Naive thymus-derived CD4-positive, alpha-beta T cell (primary cell): ENCODE measurements around the gene LRRTM2. TPM values are rescaled to one million over a fixed set of nuclear protein-coding genes. Genes with fewer than 3 reads are reported as not detected.
A peak's percentile ranks its signal among the peaks of the same experiment; 100 is the strongest.

ENCODE experiments used
- ATAC-seq: fragments of 150-1000 bp; cut with Tn5 transposase; 2 replicates; pipeline ENCODE4 v1.10.0; 2021; ENCODE audit warnings: mild to moderate bottlenecking, moderate library complexity
- CTCF ChIA-PET: fragments of 350-600 bp; sonication (Branson Sonifier 250); formaldehyde crosslinking; loops from one replicate; lab custom pipeline; 2021; ENCODE audit warnings: antibody characterized with exemption; lab: Charles Lee
- POLR2A ChIA-PET: fragments of 350-600 bp; sonication (Branson Sonifier 250); formaldehyde crosslinking; loops from one replicate; lab custom pipeline; 2021; ENCODE audit warnings: antibody characterized with exemption, inconsistent platforms; lab: Charles Lee
- DNase-seq, 9 donors: peaks; one replicate each; pipeline versions ENCODE4 v3.0.0 to v3.0.0-alpha.2; 2020 to 2022; ENCODE audit warnings: mixed read lengths in 1 of 9
- H3K27ac ChIP-seq: one replicate; pipeline ENCODE4 v1.7.0; 2013; ENCODE audit warnings: mild to moderate bottlenecking, low read depth, low read length, moderate library complexity
- H3K27me3 ChIP-seq, 2 donors: one replicate each; pipeline ENCODE4 v1.7.0; 2013; ENCODE audit warnings: low read length in 2 of 2, mild to moderate bottlenecking in 2 of 2, moderate library complexity in 2 of 2; ENCODE audit not compliant: control insufficient read depth in 2 of 2, insufficient read depth in 2 of 2
- H3K36me3 ChIP-seq, 3 experiments: 1 replicate in 2 of 3; 2 replicates in 1 of 3; pipeline ENCODE4 v1.7.0; 2013; ENCODE audit warnings: low read length in 3 of 3, mild to moderate bottlenecking in 3 of 3, moderate library complexity in 1 of 3; ENCODE audit not compliant: insufficient read depth in 3 of 3, control insufficient read depth in 2 of 3
- H3K4me1 ChIP-seq, 2 donors: one replicate each; pipeline ENCODE4 v1.7.0; 2013; ENCODE audit warnings: low read length in 2 of 2, mild to moderate bottlenecking in 2 of 2, moderate library complexity in 1 of 2; ENCODE audit not compliant: control insufficient read depth in 2 of 2, insufficient read depth in 2 of 2
- H3K4me3 ChIP-seq: 2 replicates; pipeline ENCODE4 v1.7.0; 2013; ENCODE audit warnings: mild to moderate bottlenecking, low read length
- H3K9me3 ChIP-seq, 3 experiments: 1 replicate in 2 of 3; 2 replicates in 1 of 3; pipeline ENCODE4 v1.7.0; 2013; ENCODE audit warnings: low read length in 3 of 3; ENCODE audit not compliant: control insufficient read depth in 2 of 3
- H3K27ac Mint-ChIP-seq, 9 donors: one replicate each; pipeline ENCODE4 v1.8.0; 2020 to 2022; ENCODE audit warnings: mixed read lengths in 9 of 9, mild to moderate bottlenecking in 8 of 9, moderate library complexity in 5 of 9, inconsistent platforms in 2 of 9
- H3K27me3 Mint-ChIP-seq, 5 donors: one replicate each; pipeline ENCODE4 v1.8.0; 2021 to 2022; ENCODE audit warnings: mixed read lengths in 5 of 5, mild to moderate bottlenecking in 1 of 5
- H3K36me3 Mint-ChIP-seq, 5 donors: one replicate each; pipeline ENCODE4 v1.8.0; 2020 to 2022; ENCODE audit warnings: mixed read lengths in 5 of 5, mild to moderate bottlenecking in 3 of 5, inconsistent platforms in 1 of 5
- H3K4me1 Mint-ChIP-seq, 7 donors: one replicate each; pipeline ENCODE4 v1.8.0; 2020 to 2022; ENCODE audit warnings: mixed read lengths in 7 of 7, mild to moderate bottlenecking in 3 of 7, inconsistent platforms in 1 of 7
- H3K4me3 Mint-ChIP-seq, 10 donors: one replicate each; pipeline ENCODE4 v1.8.0; 2020 to 2022; ENCODE audit warnings: mild to moderate bottlenecking in 10 of 10, mixed read lengths in 10 of 10, moderate library complexity in 6 of 10, inconsistent platforms in 2 of 10
- H3K9me3 Mint-ChIP-seq, 11 donors: one replicate each; pipeline ENCODE4 v1.8.0; 2020 to 2022; ENCODE audit warnings: mixed read lengths in 11 of 11, mild to moderate bottlenecking in 4 of 11, inconsistent platforms in 1 of 11, moderate library complexity in 1 of 11
- intact Hi-C, 2 donors: fragments of 100-400 bp; cut with micrococcal nuclease; formaldehyde crosslinking; loops; one replicate each; pipeline ENCODE4 v1.15.1; 2023
- polyA plus RNA-seq, 2 donors: library from polyadenylated mRNA; unstranded; fragments of 300-500 nt; fragmentation: Illumina TruSeq; gene quantifications; one replicate each; pipeline ENCODE4 v1.2.3, GENCODE V29; 2021
- total RNA-seq, 6 experiments: library from RNA in 5 of 6; stranded (reverse) in 5 of 6; gene quantifications; 1 replicate in 5 of 6; 2 replicates in 1 of 6; pipeline ENCODE4 v1.2.3 and lab custom pipeline; 2021 to 2026

LRRTM2 gene
- total and polyA plus RNA-seq, 7 experiments from 2014 or later: 0.07 to 0.22 (median 0.11) TPM; not detected in 4

GRCh38 chr5:138913773-138914172 lies 38.6 kb upstream of the LRRTM2 start:
- ATAC-seq: no peak
- intact Hi-C loops: no loop called here
- CTCF ChIA-PET: interaction anchor here (0.6 to 0.7 kb wide), 2 partner anchors 211 to 407 kb away, joined by 4 to 5 read pairs; no protein-coding TSS in a partner anchor
- H3K9me3 ChIP-seq: no peaks in the 10 kb centered on the region
- POLR2A ChIA-PET: no interaction called here
- no peaks in the 10 kb centered on the region for H3K27me3 ChIP-seq
- no peak overlapping the region for H3K27ac ChIP-seq
- no peaks in the 10 kb centered on the region for H3K36me3 ChIP-seq
- no peak for DNase-seq
- H3K4me1 ChIP-seq: no peaks in the 10 kb centered on the region
- Mint-ChIP-seq H3K27me3 (peaks cover 0 to 6% (median 0%) of the 10 kb centered on the region in 5 donors), H3K36me3 (peaks cover 0 to 10% (median 0%) of the 10 kb centered on the region in 5 donors), H3K9me3 (no peaks in the 10 kb centered on the region), H3K27ac (no peak overlapping the region), H3K4me3 (no peak overlapping the region), H3K4me1 (peaks cover 0 to 4% (median 0%) of the 10 kb centered on the region in 7 donors)
- no peak overlapping the region for H3K4me3 ChIP-seq

DNA sequence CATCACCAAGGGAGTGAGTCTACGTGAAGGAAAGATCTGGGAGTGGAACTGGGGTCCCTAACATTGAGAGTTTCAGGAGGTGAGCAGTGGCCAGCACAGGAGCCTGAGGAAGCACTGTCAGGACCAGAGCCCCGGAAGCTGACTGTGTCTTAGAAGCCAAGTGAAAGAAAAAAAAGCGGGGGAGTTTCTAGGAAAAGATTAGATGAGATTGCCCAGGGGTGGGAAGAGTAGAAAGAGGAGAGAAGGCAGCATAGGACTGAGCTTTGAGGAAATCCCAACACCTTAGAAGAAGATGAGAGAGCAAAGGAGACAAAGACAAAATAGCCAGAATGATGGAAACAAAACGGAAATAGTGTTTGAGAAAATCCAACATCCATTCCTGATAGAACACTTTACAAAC lies 37.0 kb upstream of the LRRTM2 start:
- no peak overlapping the region for H3K4me3 Mint-ChIP-seq
- intact Hi-C loops: no loop called here
- H3K27me3 Mint-ChIP-seq: peaks cover 0 to 6% (median 0%) of the 10 kb centered on the region in 5 donors
- no peak overlapping the region for H3K27ac ChIP-seq
- peaks cover 0 to 10% (median 0%) of the 10 kb centered on the region in 5 donors for H3K36me3 Mint-ChIP-seq
- H3K4me1 Mint-ChIP-seq: peaks cover 0 to 4% (median 0%) of the 10 kb centered on the region in 7 donors
- no peaks in the 10 kb centered on the region for H3K4me1 ChIP-seq
- POLR2A ChIA-PET: no interaction called here
- CTCF ChIA-PET: no interaction called here
- H3K9me3 ChIP-seq: no peaks in the 10 kb centered on the region
- no peaks in the 10 kb centered on the region for H3K36me3 ChIP-seq
- H3K27me3 ChIP-seq: no peaks in the 10 kb centered on the region
- DNase-seq (no peak), ATAC-seq (no peak)
- H3K27ac Mint-ChIP-seq: no peak overlapping the region
- no peaks in the 10 kb centered on the region for H3K9me3 Mint-ChIP-seq
- no peak overlapping the region for H3K4me3 ChIP-seq

- ATAC-seq (no peak), DNase-seq (no peak)
- H3K36me3 ChIP-seq: no peaks in the 10 kb centered on the region
- no peaks in the 10 kb centered on the region for H3K27me3 ChIP-seq
- H3K27me3 Mint-ChIP-seq: peaks cover 0 to 6% (median 0%) of the 10 kb centered on the region in 5 donors
- ChIA-PET CTCF (no interaction called here), POLR2A (no interaction called here)
- intact Hi-C loops: no loop called here
- H3K4me3 Mint-ChIP-seq: no peak overlapping the region
- no peaks in the 10 kb centered on the region for H3K4me1 ChIP-seq
- H3K9me3 Mint-ChIP-seq: no peaks in the 10 kb centered on the region
- peaks cover 0 to 4% (median 0%) of the 10 kb centered on the region in 7 donors for H3K4me1 Mint-ChIP-seq
- peaks cover 0 to 10% (median 0%) of the 10 kb centered on the region in 5 donors for H3K36me3 Mint-ChIP-seq
- no peaks in the 10 kb centered on the region for H3K9me3 ChIP-seq
- H3K27ac Mint-ChIP-seq: no peak overlapping the region
- H3K4me3 ChIP-seq: no peak overlapping the region
- H3K27ac ChIP-seq: no peak overlapping the region
Measured at GRCh38 chr5:138911441-138911840, 36.3 kb upstream of the LRRTM2 start.

DNA sequence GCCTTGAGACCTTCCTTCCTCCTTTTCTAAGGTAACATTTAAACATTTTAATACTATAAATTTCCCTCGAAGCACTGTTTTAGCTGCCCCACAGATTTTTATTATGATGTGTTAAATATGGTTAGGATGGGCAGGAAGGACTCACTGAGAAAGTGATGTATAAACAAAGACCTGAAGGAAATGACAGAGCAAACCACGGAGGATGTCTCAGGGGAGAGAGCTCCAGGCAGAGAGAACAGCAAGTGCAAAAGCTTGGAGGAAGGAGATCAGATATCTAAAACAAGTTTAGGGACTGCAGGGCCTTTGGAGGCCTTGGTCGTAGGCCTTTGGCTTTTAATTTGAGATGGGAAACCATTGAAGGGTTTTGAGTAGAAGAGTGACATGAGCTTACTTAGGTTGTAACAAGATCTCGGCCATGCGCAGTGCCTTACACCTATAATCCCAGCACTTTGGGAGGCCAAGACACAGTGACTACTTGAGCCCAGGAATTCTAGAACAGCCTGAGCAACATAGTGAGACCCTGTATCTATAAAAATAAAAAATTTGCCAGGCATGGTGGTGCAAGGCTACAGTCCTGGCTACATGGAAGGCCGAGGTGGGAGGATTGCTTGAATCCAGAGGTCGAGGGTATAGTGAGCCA lies 35.5 kb upstream of the LRRTM2 start:
- Mint-ChIP-seq H3K4me3 (no peak overlapping the region), H3K27me3 (peaks cover 0 to 6% (median 0%) of the 10 kb centered on the region in 5 donors), H3K9me3 (no peaks in the 10 kb centered on the region), H3K36me3 (peaks cover 0 to 10% (median 0%) of the 10 kb centered on the region in 5 donors), H3K4me1 (peaks cover 0 to 4% (median 0%) of the 10 kb centered on the region in 7 donors), H3K27ac (no peak overlapping the region)
- ATAC-seq (no peak), DNase-seq (no peak)
- no peaks in the 10 kb centered on the region for H3K9me3 ChIP-seq
- ChIA-PET CTCF (no interaction called here), POLR2A (no interaction called here)
- peaks cover 0 to 3% of the 10 kb centered on the region in 2 donors for H3K27me3 ChIP-seq
- H3K27ac ChIP-seq: no peak overlapping the region
- no peak overlapping the region for H3K4me3 ChIP-seq
- no peaks in the 10 kb centered on the region for H3K36me3 ChIP-seq
- intact Hi-C loops: no loop called here
- no peaks in the 10 kb centered on the region for H3K4me1 ChIP-seq

DNA sequence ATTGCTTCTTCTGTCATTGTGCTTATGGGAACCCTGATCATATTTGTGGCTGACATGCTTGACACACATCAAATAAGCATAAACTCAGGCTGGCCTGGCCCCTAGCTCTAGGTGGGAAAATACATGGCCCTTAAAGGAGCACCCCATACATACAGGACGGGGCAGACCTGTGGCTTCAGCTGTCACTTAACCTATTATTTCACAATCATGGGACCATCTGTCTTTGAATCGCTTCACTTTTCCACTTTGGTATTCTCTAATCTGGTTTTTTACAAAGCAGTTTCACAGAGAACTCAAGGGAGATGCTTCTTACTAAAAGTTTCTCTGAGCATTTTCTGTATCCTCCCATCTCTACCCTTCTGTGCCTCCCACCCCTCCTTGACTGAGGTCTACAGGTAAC lies 34.6 kb upstream of the LRRTM2 start:
- Histone ChIP-seq H3K27me3 (peaks cover 0 to 3% of the 10 kb centered on the region in 2 donors), H3K4me3 (no peak overlapping the region), H3K36me3 (no peaks in the 10 kb centered on the region), H3K4me1 (no peaks in the 10 kb centered on the region), H3K27ac (no peak overlapping the region), H3K9me3 (no peaks in the 10 kb centered on the region)
- DNase-seq (no peak), ATAC-seq (no peak)
- Mint-ChIP-seq H3K27ac (peak overlapping the region in 1 of 9 donors; percentile 46), H3K36me3 (peaks cover 0 to 12% (median 0%) of the 10 kb centered on the region in 5 donors), H3K4me3 (no peak overlapping the region), H3K27me3 (peaks cover 0 to 6% (median 0%) of the 10 kb centered on the region in 5 donors), H3K9me3 (no peaks in the 10 kb centered on the region), H3K4me1 (peaks cover 0 to 4% (median 0%) of the 10 kb centered on the region in 7 donors)
- ChIA-PET CTCF (no interaction called here), POLR2A (no interaction called here)
- intact Hi-C loops: no loop called here

GRCh38 chr5:138905541-138905940 lies 30.4 kb upstream of the LRRTM2 start:
- H3K4me1 Mint-ChIP-seq: peaks cover 0 to 11% (median 3%) of the 10 kb centered on the region in 7 donors
- no peak overlapping the region for H3K27ac Mint-ChIP-seq
- peaks cover 0 to 14% (median 0%) of the 10 kb centered on the region in 5 donors for H3K36me3 Mint-ChIP-seq
- H3K27me3 ChIP-seq: peaks cover 0 to 3% of the 10 kb centered on the region in 2 donors
- POLR2A ChIA-PET: no interaction called here
- ATAC-seq (no peak), DNase-seq (no peak)
- no peak overlapping the region for H3K4me3 Mint-ChIP-seq
- H3K36me3 ChIP-seq: no peaks in the 10 kb centered on the region
- H3K27me3 Mint-ChIP-seq: peaks cover 0 to 20% (median 13%) of the 10 kb centered on the region in 5 donors
- no peaks in the 10 kb centered on the region for H3K9me3 ChIP-seq
- intact Hi-C loops: no loop called here
- no peak overlapping the region for H3K4me3 ChIP-seq
- H3K4me1 ChIP-seq: no peaks in the 10 kb centered on the region
- H3K27ac ChIP-seq: no peak overlapping the region
- CTCF ChIA-PET: no interaction called here
- no peaks in the 10 kb centered on the region for H3K9me3 Mint-ChIP-seq
